ENCODE measurements around the gene C1orf226. TPM values are rescaled to one million over a fixed set of nuclear protein-coding genes. Genes with fewer than 3 reads are reported as not detected.
"Not testable (repeated sequence)": the region's sequence is repeated elsewhere in the genome, so short reads cannot be mapped to it uniquely, and the experiment has no call there.

The C1orf226 gene
- polyA plus RNA-seq, 1 experiment: 0.07 TPM

DNA sequence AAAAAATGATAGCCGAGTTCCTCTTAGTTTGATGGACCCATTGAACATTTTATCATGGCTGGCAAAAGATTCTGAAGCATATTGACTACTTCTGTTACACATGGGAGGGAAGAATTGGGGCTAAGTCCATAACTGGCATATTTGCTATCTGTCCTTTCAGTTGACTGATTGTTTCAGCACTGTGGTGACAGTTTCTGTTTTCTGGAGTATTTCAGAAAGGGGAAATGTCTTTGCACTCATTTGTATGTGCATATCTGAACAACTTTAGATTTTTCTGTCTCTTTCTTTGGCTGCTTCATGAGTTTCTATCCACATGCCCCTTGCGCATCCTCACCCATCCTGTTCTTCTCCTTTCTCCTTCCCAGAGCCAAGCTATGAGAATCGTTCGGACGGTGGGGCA, 38.1 kb upstream of the C1orf226 start:
- ChIA-PET CTCF (no interaction called here), POLR2A (no interaction called here)
- Histone ChIP-seq H3K9me3 (ENCODE audit: control insufficient read depth, insufficient read depth, low read length) (no peaks in the 10 kb centered on the region), H3K4me3 (ENCODE audit: low read depth, low read length) (no peak overlapping the region), H3K27ac (ENCODE audit: low read depth, low read length) (no peak overlapping the region), H3K27me3 (ENCODE audit: control insufficient read depth, insufficient read depth, low read length) (peaks cover 3% of the 10 kb centered on the region)
- no peak for DNase-seq (ENCODE audit: low read depth, low spot score)
- TF ChIP-seq, protein P1, sequence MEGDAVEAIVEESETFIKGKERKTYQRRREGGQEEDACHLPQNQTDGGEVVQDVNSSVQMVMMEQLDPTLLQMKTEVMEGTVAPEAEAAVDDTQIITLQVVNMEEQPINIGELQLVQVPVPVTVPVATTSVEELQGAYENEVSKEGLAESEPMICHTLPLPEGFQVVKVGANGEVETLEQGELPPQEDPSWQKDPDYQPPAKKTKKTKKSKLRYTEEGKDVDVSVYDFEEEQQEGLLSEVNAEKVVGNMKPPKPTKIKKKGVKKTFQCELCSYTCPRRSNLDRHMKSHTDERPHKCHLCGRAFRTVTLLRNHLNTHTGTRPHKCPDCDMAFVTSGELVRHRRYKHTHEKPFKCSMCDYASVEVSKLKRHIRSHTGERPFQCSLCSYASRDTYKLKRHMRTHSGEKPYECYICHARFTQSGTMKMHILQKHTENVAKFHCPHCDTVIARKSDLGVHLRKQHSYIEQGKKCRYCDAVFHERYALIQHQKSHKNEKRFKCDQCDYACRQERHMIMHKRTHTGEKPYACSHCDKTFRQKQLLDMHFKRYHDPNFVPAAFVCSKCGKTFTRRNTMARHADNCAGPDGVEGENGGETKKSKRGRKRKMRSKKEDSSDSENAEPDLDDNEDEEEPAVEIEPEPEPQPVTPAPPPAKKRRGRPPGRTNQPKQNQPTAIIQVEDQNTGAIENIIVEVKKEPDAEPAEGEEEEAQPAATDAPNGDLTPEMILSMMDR (IDR thresholded peaks at IDR 0.05; ENCODE audit: low read depth, low read length): no peak

DNA sequence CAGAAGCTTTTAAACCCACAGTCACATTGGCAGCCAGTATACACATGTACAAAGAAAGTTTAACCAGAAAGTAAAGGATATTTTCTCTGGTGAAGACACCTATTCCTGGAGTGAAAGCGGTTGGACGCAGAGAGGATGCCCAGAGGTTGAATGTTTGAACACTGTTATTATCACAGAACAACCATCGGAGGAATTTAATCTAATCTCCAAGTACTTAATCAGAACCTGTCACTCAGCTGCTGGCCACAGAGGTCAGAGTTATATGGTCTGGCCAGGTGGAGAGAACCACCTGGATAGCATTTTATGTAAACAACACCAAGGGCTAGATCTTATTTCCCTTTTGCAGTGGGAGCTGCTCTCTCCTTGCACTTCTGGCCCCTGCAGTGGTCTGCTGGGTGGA, 34.2 kb upstream of the C1orf226 start:
- TF ChIP-seq, protein P1 (IDR thresholded peaks at IDR 0.05; ENCODE audit: low read depth, low read length): no peak
- POLR2A ChIA-PET: no interaction called here
- H3K27me3 ChIP-seq (ENCODE audit: control insufficient read depth, insufficient read depth, low read length): no peaks in the 10 kb centered on the region
- H3K27ac ChIP-seq (ENCODE audit: low read depth, low read length): no peak overlapping the region
- H3K4me3 ChIP-seq (ENCODE audit: low read depth, low read length): no peak overlapping the region
- H3K9me3 ChIP-seq (ENCODE audit: control insufficient read depth, insufficient read depth, low read length): no peaks in the 10 kb centered on the region
- CTCF ChIA-PET: no interaction called here
- DNase-seq (ENCODE audit: low read depth, low spot score): no peak

- Histone ChIP-seq H3K27me3 (ENCODE audit: control insufficient read depth, insufficient read depth, low read length) (no peaks in the 10 kb centered on the region), H3K9me3 (ENCODE audit: control insufficient read depth, insufficient read depth, low read length) (no peaks in the 10 kb centered on the region), H3K4me3 (ENCODE audit: low read depth, low read length) (no peak overlapping the region), H3K27ac (ENCODE audit: low read depth, low read length) (no peak overlapping the region)
- ChIA-PET CTCF (interaction anchor here (2.0 kb wide), 1 partner anchor 41 kb away, joined by 13 read pairs; no protein-coding TSS in a partner anchor), POLR2A (no interaction called here)
- TF ChIP-seq, protein P1 (IDR thresholded peaks at IDR 0.05; ENCODE audit: low read depth, low read length): no peak
- peak; percentile 33 for DNase-seq (ENCODE audit: low read depth, low spot score)
Measured at GRCh38 chr1:162349635-162350330, 31.7 kb upstream of the C1orf226 start.

- CTCF ChIA-PET: interaction anchor here (2.0 kb wide), 1 partner anchor 40 kb away, joined by 13 read pairs; no protein-coding TSS in a partner anchor
- no peak overlapping the region for H3K27ac ChIP-seq (ENCODE audit: low read depth, low read length)
- POLR2A ChIA-PET: no interaction called here
- H3K9me3 ChIP-seq (ENCODE audit: control insufficient read depth, insufficient read depth, low read length): no peaks in the 10 kb centered on the region
- no peak for DNase-seq (ENCODE audit: low read depth, low spot score)
- H3K27me3 ChIP-seq (ENCODE audit: control insufficient read depth, insufficient read depth, low read length): no peaks in the 10 kb centered on the region
- TF ChIP-seq, protein P1 (IDR thresholded peaks at IDR 0.05; ENCODE audit: low read depth, low read length): no peak
- H3K4me3 ChIP-seq (ENCODE audit: low read depth, low read length): no peak overlapping the region
Measured at GRCh38 chr1:162351246-162351842, 30.2 kb upstream of the C1orf226 start.

- POLR2A ChIA-PET; H3K27ac ChIP-seq (ENCODE audit: low read depth, low read length); H3K9me3 ChIP-seq (ENCODE audit: control insufficient read depth, insufficient read depth, low read length); H3K27me3 ChIP-seq (ENCODE audit: control insufficient read depth, insufficient read depth, low read length); H3K4me3 ChIP-seq (ENCODE audit: low read depth, low read length); DNase-seq (ENCODE audit: low read depth, low spot score): not testable (repeated sequence)
- CTCF ChIA-PET: interaction anchor here (0.5 kb wide), 1 partner anchor 594 kb away, joined by 5 read pairs; no protein-coding TSS in a partner anchor
Measured at GRCh38 chr1:162351874-162352273, 29.7 kb upstream of the C1orf226 start.
